ENCODE measurements around the gene MYO7B.

The MYO7B gene

DNA sequence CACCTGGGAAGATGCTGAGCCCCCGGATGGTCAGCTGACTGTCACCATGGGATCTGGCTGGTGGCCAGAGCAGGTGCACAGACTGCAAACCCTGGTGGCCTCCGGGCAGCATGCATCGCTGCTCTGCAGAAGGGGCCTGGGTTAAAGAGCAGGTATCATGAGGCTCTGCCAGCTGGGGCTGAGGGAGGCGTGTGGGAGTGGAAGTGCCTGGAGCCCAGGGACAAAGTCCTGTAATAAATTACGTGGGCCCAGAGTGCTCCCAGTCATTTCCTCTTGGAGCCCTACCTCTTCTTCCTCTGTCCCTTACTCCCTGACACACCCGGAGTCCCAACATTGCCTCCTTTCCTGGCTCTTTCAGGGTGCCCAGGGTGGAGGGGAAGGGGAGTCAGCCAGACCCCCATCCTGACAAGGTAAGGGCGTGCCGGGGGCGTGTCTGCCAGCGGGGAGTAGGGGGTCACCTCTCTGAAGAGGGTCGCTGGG, at the start of gene MYO7B:
Gene MYO7B (plus strand): TSS at position 262 of the 480 bp plus-strand sequence. CDS start 24,040 bp downstream, outside the sequence.
- POLR2A ChIA-PET, result no interaction called here
- no peak for DNase-seq (ENCODE audit: extremely low spot score)
- TF ChIP-seq CTCF (IDR thresholded peaks at IDR 0.05; ENCODE audit: control extremely low read depth, extremely low read depth, low read depth, missing control alignments), result no peak
- CTCF ChIA-PET, result no interaction called here

DNA sequence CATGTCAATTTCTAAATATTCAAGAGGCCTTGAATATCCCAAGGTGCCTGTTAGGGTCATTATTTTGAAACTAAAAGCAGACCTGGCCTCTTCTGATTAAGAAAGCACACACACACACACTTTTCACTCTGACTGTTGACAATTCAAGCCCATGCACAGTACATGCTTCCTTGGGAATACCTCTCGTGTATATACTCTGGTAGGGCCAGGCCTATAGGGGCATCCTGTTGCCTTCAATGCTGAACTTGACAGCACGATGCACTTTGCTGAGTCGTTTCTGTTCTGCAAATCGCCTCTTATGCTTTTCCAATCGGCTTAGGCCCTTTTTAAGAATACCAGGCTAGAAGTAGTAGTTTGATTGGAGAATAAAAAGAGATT, 49.8 kb upstream of the MYO7B start:
- ChIA-PET POLR2A (no interaction called here), CTCF (interaction anchor here (1.4 to 1.6 kb wide), 2 partner anchors 15 to 69 kb away, joined by 3 read pairs; no protein-coding TSS in a partner anchor)
- no peak for DNase-seq (ENCODE audit: extremely low spot score)
- TF ChIP-seq CTCF (IDR thresholded peaks at IDR 0.05; ENCODE audit: control extremely low read depth, extremely low read depth, low read depth, missing control alignments), result no peak

- TF ChIP-seq CTCF (IDR thresholded peaks at IDR 0.05; ENCODE audit: control extremely low read depth, extremely low read depth, low read depth, missing control alignments), result no peak
- POLR2A ChIA-PET, result no interaction called here
- no peak for DNase-seq (ENCODE audit: extremely low spot score)
- CTCF ChIA-PET, result interaction anchor here (1.4 to 1.6 kb wide), 2 partner anchors 16 to 70 kb away, joined by 3 read pairs; no protein-coding TSS in a partner anchor
These were observed 49.0 kb upstream of the MYO7B start for GRCh38 chr2:127486247-127487058.

GRCh38 chr2:127490283-127490682, 45.2 kb upstream of the MYO7B start:
- DNase-seq (ENCODE audit: extremely low spot score), result no peak
- no peak for TF ChIP-seq CTCF (IDR thresholded peaks at IDR 0.05; ENCODE audit: control extremely low read depth, extremely low read depth, low read depth, missing control alignments)
- CTCF ChIA-PET, result interaction anchor here (1.8 to 6.3 kb wide), 2 partner anchors 10 to 15 kb away, joined by 6 to 41 read pairs; no protein-coding TSS in a partner anchor
- POLR2A ChIA-PET, result no interaction called here

DNA sequence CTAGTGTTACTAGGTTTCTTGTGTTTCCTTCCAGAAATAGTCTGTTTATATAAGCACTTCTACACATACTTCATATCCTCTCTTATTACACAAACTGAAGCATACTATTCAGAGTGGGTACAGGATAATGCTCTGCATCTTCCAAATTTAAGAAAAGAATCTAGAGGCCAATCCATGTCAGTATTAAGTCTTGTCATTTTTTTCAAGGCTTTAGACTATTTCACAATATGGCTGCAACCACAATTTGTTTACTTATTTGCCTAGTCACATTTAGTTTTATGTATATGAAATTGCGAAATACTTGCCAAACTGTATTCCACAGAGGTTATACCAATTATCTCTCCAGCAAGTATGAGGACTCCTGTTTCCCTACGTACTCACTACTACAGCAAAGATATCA, 37.1 kb upstream of the MYO7B start:
- no peak for TF ChIP-seq CTCF (IDR thresholded peaks at IDR 0.05; ENCODE audit: control extremely low read depth, extremely low read depth, low read depth, missing control alignments)
- POLR2A ChIA-PET, result no interaction called here
- CTCF ChIA-PET, result no interaction called here
- no peak for DNase-seq (ENCODE audit: extremely low spot score)

DNA sequence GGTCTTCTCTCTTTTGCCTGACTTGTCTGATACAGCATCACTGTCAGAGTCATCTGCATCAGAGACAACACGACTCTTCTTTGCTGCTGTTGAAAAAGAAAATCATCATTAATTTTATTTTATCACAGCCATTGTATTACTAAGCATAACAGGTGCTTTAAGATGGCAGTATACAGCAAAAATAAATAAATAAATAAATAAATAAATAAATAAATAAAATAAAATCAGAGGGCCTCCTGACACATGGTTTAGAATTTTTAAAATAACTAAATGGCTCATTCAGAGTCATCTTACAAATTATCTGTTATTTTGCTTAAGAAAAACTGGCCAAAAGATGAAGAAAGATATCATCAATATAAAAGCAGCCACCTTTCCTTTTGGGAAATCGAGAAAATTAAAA, 32.0 kb upstream of the MYO7B start:
- TF ChIP-seq CTCF (IDR thresholded peaks at IDR 0.05; ENCODE audit: control extremely low read depth, extremely low read depth, low read depth, missing control alignments), result no peak
- no peak for DNase-seq (ENCODE audit: extremely low spot score)
- ChIA-PET CTCF (interaction anchor here (0.6 kb wide), 1 partner anchor 24 kb away, joined by 4 read pairs; no protein-coding TSS in a partner anchor), POLR2A (no interaction called here)

All from GM10248 (cell line).